Liver (tissue), 3 donors: ENCODE data around the gene ZNF280A.

ENCODE experiments used
- FOXA2 ChIP-seq: IDR thresholded peaks from 2 replicates; pipeline ENCODE4 v1.6.1; 2016; ENCODE audit warnings: antibody characterized with exemption
- RXRA ChIP-seq, 2 donors: IDR thresholded peaks; 2 replicates each; pipeline ENCODE4 v1.6.1; 2017 to 2018; ENCODE audit warnings: antibody characterized with exemption in 2 of 2, mild to moderate bottlenecking in 1 of 2
- TAF1 ChIP-seq: conservative IDR thresholded peaks from 2 replicates; pipeline ENCODE4 v1.6.1; 2016; ENCODE audit warnings: antibody characterized with exemption, mild to moderate bottlenecking
- YY1 ChIP-seq: IDR thresholded peaks from 2 replicates; pipeline ENCODE4 v1.6.1; 2016; ENCODE audit warnings: antibody characterized with exemption, mild to moderate bottlenecking
- TF ChIP-seq, protein P1 (sequence below): fragments of 150-350 bp; IDR thresholded peaks from 2 replicates; pipeline ENCODE4 v1.5.1; 2017; ENCODE audit warnings: improper control_type of control experiment, low read depth, low read length; ENCODE audit not compliant: missing input control
- TF ChIP-seq, protein P2 (sequence below): IDR thresholded peaks from 2 replicates; pipeline ENCODE4 v1.6.1; 2016; ENCODE audit warnings: antibody characterized with exemption, mild to moderate bottlenecking
- TF ChIP-seq, protein P3 (sequence below): IDR thresholded peaks from 2 replicates; pipeline ENCODE4 v1.6.1; 2016; ENCODE audit warnings: antibody characterized with exemption
- donor health status: healthy.
- donor health status: healthy.

DNA sequence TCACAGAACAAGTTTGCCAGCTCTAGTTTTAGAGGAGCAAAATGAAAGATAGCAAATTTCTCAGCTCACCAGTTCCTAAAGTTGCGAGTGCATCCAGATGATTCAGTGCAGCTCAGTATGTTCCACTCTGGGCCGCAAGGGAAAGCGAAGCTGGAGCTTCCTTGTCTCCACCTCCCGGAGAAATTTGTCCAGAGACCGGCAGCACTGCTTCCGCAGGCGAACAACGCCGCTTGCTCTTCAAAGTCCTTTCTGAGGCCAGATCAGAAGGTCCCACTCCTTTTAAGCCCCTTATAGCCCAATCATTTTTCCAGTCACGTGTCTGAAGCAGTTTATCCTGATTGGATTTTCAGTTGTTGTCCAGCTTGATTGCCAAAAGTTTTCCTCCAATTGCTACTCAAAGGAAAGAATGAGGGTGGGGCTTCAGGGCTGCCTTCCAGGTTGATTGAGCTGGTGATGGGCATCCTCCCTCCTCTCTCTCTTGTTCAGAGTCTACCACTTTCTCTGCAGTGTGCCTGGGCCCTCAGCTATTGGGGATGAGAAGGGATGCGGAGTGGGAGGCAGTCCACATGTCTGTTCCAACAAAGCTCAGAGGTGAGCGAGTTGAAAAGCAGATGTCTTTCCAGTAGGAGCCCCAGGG lies at the start of gene ZNF280A:
- TF ChIP-seq, protein P1, sequence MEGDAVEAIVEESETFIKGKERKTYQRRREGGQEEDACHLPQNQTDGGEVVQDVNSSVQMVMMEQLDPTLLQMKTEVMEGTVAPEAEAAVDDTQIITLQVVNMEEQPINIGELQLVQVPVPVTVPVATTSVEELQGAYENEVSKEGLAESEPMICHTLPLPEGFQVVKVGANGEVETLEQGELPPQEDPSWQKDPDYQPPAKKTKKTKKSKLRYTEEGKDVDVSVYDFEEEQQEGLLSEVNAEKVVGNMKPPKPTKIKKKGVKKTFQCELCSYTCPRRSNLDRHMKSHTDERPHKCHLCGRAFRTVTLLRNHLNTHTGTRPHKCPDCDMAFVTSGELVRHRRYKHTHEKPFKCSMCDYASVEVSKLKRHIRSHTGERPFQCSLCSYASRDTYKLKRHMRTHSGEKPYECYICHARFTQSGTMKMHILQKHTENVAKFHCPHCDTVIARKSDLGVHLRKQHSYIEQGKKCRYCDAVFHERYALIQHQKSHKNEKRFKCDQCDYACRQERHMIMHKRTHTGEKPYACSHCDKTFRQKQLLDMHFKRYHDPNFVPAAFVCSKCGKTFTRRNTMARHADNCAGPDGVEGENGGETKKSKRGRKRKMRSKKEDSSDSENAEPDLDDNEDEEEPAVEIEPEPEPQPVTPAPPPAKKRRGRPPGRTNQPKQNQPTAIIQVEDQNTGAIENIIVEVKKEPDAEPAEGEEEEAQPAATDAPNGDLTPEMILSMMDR, result no peak
- TF ChIP-seq TAF1 (no peak), RXRA (IDR thresholded peaks at IDR 0.05) (no peak), YY1 (no peak), FOXA2 (no peak)
- TF ChIP-seq, protein P2, sequence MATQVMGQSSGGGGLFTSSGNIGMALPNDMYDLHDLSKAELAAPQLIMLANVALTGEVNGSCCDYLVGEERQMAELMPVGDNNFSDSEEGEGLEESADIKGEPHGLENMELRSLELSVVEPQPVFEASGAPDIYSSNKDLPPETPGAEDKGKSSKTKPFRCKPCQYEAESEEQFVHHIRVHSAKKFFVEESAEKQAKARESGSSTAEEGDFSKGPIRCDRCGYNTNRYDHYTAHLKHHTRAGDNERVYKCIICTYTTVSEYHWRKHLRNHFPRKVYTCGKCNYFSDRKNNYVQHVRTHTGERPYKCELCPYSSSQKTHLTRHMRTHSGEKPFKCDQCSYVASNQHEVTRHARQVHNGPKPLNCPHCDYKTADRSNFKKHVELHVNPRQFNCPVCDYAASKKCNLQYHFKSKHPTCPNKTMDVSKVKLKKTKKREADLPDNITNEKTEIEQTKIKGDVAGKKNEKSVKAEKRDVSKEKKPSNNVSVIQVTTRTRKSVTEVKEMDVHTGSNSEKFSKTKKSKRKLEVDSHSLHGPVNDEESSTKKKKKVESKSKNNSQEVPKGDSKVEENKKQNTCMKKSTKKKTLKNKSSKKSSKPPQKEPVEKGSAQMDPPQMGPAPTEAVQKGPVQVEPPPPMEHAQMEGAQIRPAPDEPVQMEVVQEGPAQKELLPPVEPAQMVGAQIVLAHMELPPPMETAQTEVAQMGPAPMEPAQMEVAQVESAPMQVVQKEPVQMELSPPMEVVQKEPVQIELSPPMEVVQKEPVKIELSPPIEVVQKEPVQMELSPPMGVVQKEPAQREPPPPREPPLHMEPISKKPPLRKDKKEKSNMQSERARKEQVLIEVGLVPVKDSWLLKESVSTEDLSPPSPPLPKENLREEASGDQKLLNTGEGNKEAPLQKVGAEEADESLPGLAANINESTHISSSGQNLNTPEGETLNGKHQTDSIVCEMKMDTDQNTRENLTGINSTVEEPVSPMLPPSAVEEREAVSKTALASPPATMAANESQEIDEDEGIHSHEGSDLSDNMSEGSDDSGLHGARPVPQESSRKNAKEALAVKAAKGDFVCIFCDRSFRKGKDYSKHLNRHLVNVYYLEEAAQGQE, result no peak
- TF ChIP-seq, protein P3, sequence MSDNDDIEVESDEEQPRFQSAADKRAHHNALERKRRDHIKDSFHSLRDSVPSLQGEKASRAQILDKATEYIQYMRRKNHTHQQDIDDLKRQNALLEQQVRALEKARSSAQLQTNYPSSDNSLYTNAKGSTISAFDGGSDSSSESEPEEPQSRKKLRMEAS, result no peak
